Measurements from ENCODE around the gene USP38.

USP38 gene

GRCh38 chr4:143186212-143186611 lies 1.5 kb downstream of the USP38 start:
- Histone ChIP-seq H3K9me3 (ENCODE audit: control insufficient read depth in 1 of 2, low read length in 2 of 2) (no peaks in the 10 kb centered on the region), H3K27ac (ENCODE audit: low read length) (peak overlapping the region; percentile 90), H3K36me3 (ENCODE audit: control insufficient read depth in 1 of 2, insufficient read depth in 2 of 2, low read length in 2 of 2) (peaks cover 7 to 14% of the 10 kb centered on the region in 2 donors), H3K4me3 (ENCODE audit: low read depth in 1 of 2, low read length in 2 of 2) (peak overlapping the region; percentile 95 to 97), H3K27me3 (ENCODE audit: low read depth, low read length) (no peaks in the 10 kb centered on the region), H3K4me1 (ENCODE audit: control insufficient read depth in 1 of 2, insufficient read depth in 2 of 2, low read length in 2 of 2) (peaks cover 20 to 41% of the 10 kb centered on the region in 2 donors)

GRCh38 chr4:143186649-143187048 lies 1.9 kb downstream of the USP38 start:
- H3K4me3 ChIP-seq (ENCODE audit: low read depth in 1 of 2, low read length in 2 of 2) = peak overlapping the region; percentile 95 to 97
- peaks cover 11 to 18% of the 10 kb centered on the region in 2 donors for H3K36me3 ChIP-seq (ENCODE audit: control insufficient read depth in 1 of 2, insufficient read depth in 2 of 2, low read length in 2 of 2)
- H3K9me3 ChIP-seq (ENCODE audit: control insufficient read depth in 1 of 2, low read length in 2 of 2) = no peaks in the 10 kb centered on the region
- H3K27me3 ChIP-seq (ENCODE audit: low read depth, low read length) = no peaks in the 10 kb centered on the region
- H3K4me1 ChIP-seq (ENCODE audit: control insufficient read depth in 1 of 2, insufficient read depth in 2 of 2, low read length in 2 of 2) = peaks cover 20 to 45% of the 10 kb centered on the region in 2 donors
- peak overlapping the region; percentile 90 for H3K27ac ChIP-seq (ENCODE audit: low read length)

- H3K27me3 ChIP-seq (ENCODE audit: low read depth, low read length) = no peaks in the 10 kb centered on the region
- peaks cover 20 to 45% of the 10 kb centered on the region in 2 donors for H3K4me1 ChIP-seq (ENCODE audit: control insufficient read depth in 1 of 2, insufficient read depth in 2 of 2, low read length in 2 of 2)
- peaks cover 19 to 29% of the 10 kb centered on the region in 2 donors for H3K36me3 ChIP-seq (ENCODE audit: control insufficient read depth in 1 of 2, insufficient read depth in 2 of 2, low read length in 2 of 2)
- no peaks in the 10 kb centered on the region for H3K9me3 ChIP-seq (ENCODE audit: control insufficient read depth in 1 of 2, low read length in 2 of 2)
- peak overlapping the region; percentile 95 to 97 for H3K4me3 ChIP-seq (ENCODE audit: low read depth in 1 of 2, low read length in 2 of 2)
- H3K27ac ChIP-seq (ENCODE audit: low read length) = no peak overlapping the region
These were observed 3.7 kb downstream of the USP38 start for GRCh38 chr4:143188136-143189088.

GRCh38 chr4:143189528-143189927 lies 4.8 kb downstream of the USP38 start:
- Histone ChIP-seq H3K36me3 (ENCODE audit: control insufficient read depth in 1 of 2, insufficient read depth in 2 of 2, low read length in 2 of 2) (peaks cover 25 to 37% of the 10 kb centered on the region in 2 donors), H3K9me3 (ENCODE audit: control insufficient read depth in 1 of 2, low read length in 2 of 2) (no peaks in the 10 kb centered on the region), H3K27ac (ENCODE audit: low read length) (no peak overlapping the region), H3K27me3 (ENCODE audit: low read depth, low read length) (no peaks in the 10 kb centered on the region), H3K4me3 (ENCODE audit: low read depth in 1 of 2, low read length in 2 of 2) (peak overlapping the region in 1 of 2 donors; percentile 95), H3K4me1 (ENCODE audit: control insufficient read depth in 1 of 2, insufficient read depth in 2 of 2, low read length in 2 of 2) (peaks cover 20 to 39% of the 10 kb centered on the region in 2 donors)

- Histone ChIP-seq H3K27ac (ENCODE audit: low read length) (no peak overlapping the region), H3K4me1 (ENCODE audit: control insufficient read depth in 1 of 2, insufficient read depth in 2 of 2, low read length in 2 of 2) (peaks cover 0 to 7% of the 10 kb centered on the region in 2 donors), H3K4me3 (ENCODE audit: low read depth in 1 of 2, low read length in 2 of 2) (no peak overlapping the region), H3K9me3 (ENCODE audit: control insufficient read depth in 1 of 2, low read length in 2 of 2) (no peaks in the 10 kb centered on the region), H3K27me3 (ENCODE audit: low read depth, low read length) (no peaks in the 10 kb centered on the region), H3K36me3 (ENCODE audit: control insufficient read depth in 1 of 2, insufficient read depth in 2 of 2, low read length in 2 of 2) (peaks cover 74 to 76% of the 10 kb centered on the region in 2 donors)
These were observed 10.9 kb downstream of the USP38 start for GRCh38 chr4:143195581-143195980.

- Histone ChIP-seq H3K4me3 (ENCODE audit: low read depth in 1 of 2, low read length in 2 of 2) (no peak overlapping the region), H3K9me3 (ENCODE audit: control insufficient read depth in 1 of 2, low read length in 2 of 2) (no peaks in the 10 kb centered on the region), H3K27ac (ENCODE audit: low read length) (no peak overlapping the region), H3K4me1 (ENCODE audit: control insufficient read depth in 1 of 2, insufficient read depth in 2 of 2, low read length in 2 of 2) (peaks cover 0 to 6% of the 10 kb centered on the region in 2 donors), H3K27me3 (ENCODE audit: low read depth, low read length) (no peaks in the 10 kb centered on the region), H3K36me3 (ENCODE audit: control insufficient read depth in 1 of 2, insufficient read depth in 2 of 2, low read length in 2 of 2) (peaks cover 70 to 72% of the 10 kb centered on the region in 2 donors)
These were observed 11.6 kb downstream of the USP38 start for GRCh38 chr4:143196323-143196722.

GRCh38 chr4:143199503-143199902 lies 14.8 kb downstream of the USP38 start:
- H3K36me3 ChIP-seq (ENCODE audit: control insufficient read depth in 1 of 2, insufficient read depth in 2 of 2, low read length in 2 of 2) = peaks cover 49 to 59% of the 10 kb centered on the region in 2 donors

GRCh38 chr4:143202824-143203223 lies 18.1 kb downstream of the USP38 start:
- Histone ChIP-seq H3K4me1 (ENCODE audit: control insufficient read depth in 1 of 2, insufficient read depth in 2 of 2, low read length in 2 of 2) (no peaks in the 10 kb centered on the region), H3K36me3 (ENCODE audit: control insufficient read depth in 1 of 2, insufficient read depth in 2 of 2, low read length in 2 of 2) (peaks cover 36 to 45% of the 10 kb centered on the region in 2 donors), H3K27ac (ENCODE audit: low read length) (no peak overlapping the region), H3K4me3 (ENCODE audit: low read depth in 1 of 2, low read length in 2 of 2) (no peak overlapping the region), H3K27me3 (ENCODE audit: low read depth, low read length) (no peaks in the 10 kb centered on the region), H3K9me3 (ENCODE audit: control insufficient read depth in 1 of 2, low read length in 2 of 2) (no peaks in the 10 kb centered on the region)

More at GRCh38 chr4:143199503-143199902, 14.8 kb downstream of the USP38 start:
- H3K27ac ChIP-seq (ENCODE audit: low read length) = no peak overlapping the region
- H3K27me3 ChIP-seq (ENCODE audit: low read depth, low read length) = no peaks in the 10 kb centered on the region
- H3K9me3 ChIP-seq (ENCODE audit: control insufficient read depth in 1 of 2, low read length in 2 of 2) = no peaks in the 10 kb centered on the region
- H3K4me1 ChIP-seq (ENCODE audit: control insufficient read depth in 1 of 2, insufficient read depth in 2 of 2, low read length in 2 of 2) = no peaks in the 10 kb centered on the region
- H3K4me3 ChIP-seq (ENCODE audit: low read depth in 1 of 2, low read length in 2 of 2) = no peak overlapping the region

- no peak overlapping the region for H3K27ac ChIP-seq (ENCODE audit: low read length)
- H3K36me3 ChIP-seq (ENCODE audit: control insufficient read depth in 1 of 2, insufficient read depth in 2 of 2, low read length in 2 of 2) = peaks cover 29 to 38% of the 10 kb centered on the region in 2 donors
- H3K4me1 ChIP-seq (ENCODE audit: control insufficient read depth in 1 of 2, insufficient read depth in 2 of 2, low read length in 2 of 2) = no peaks in the 10 kb centered on the region
- no peak overlapping the region for H3K4me3 ChIP-seq (ENCODE audit: low read depth in 1 of 2, low read length in 2 of 2)
- H3K9me3 ChIP-seq (ENCODE audit: control insufficient read depth in 1 of 2, low read length in 2 of 2) = no peaks in the 10 kb centered on the region
- no peaks in the 10 kb centered on the region for H3K27me3 ChIP-seq (ENCODE audit: low read depth, low read length)
These were observed 18.9 kb downstream of the USP38 start for GRCh38 chr4:143203577-143203976.

- Histone ChIP-seq H3K9me3 (ENCODE audit: control insufficient read depth in 1 of 2, low read length in 2 of 2) (no peaks in the 10 kb centered on the region), H3K4me3 (ENCODE audit: low read depth in 1 of 2, low read length in 2 of 2) (no peak overlapping the region), H3K27me3 (ENCODE audit: low read depth, low read length) (no peaks in the 10 kb centered on the region), H3K27ac (ENCODE audit: low read length) (no peak overlapping the region), H3K4me1 (ENCODE audit: control insufficient read depth in 1 of 2, insufficient read depth in 2 of 2, low read length in 2 of 2) (no peaks in the 10 kb centered on the region), H3K36me3 (ENCODE audit: control insufficient read depth in 1 of 2, insufficient read depth in 2 of 2, low read length in 2 of 2) (peaks cover 20% of the 10 kb centered on the region in 2 donors)
These were observed 22.8 kb downstream of the USP38 start for GRCh38 chr4:143207555-143207954.

GRCh38 chr4:143212566-143212965 lies 27.8 kb downstream of the USP38 start:
- H3K36me3 ChIP-seq (ENCODE audit: control insufficient read depth in 1 of 2, insufficient read depth in 2 of 2, low read length in 2 of 2) = peaks cover 4 to 21% of the 10 kb centered on the region in 2 donors
- peaks cover 0 to 2% of the 10 kb centered on the region in 2 donors for H3K4me1 ChIP-seq (ENCODE audit: control insufficient read depth in 1 of 2, insufficient read depth in 2 of 2, low read length in 2 of 2)
- H3K27me3 ChIP-seq (ENCODE audit: low read depth, low read length) = no peaks in the 10 kb centered on the region
- H3K9me3 ChIP-seq (ENCODE audit: control insufficient read depth in 1 of 2, low read length in 2 of 2) = no peaks in the 10 kb centered on the region
- H3K4me3 ChIP-seq (ENCODE audit: low read depth in 1 of 2, low read length in 2 of 2) = no peak overlapping the region
- H3K27ac ChIP-seq (ENCODE audit: low read length) = no peak overlapping the region

All from muscle layer of duodenum (tissue), 2 donors.